ELR (cell line): ENCODE measurements around the gene CHGA.

Experiments
- DNase-seq: peaks from one replicate; pipeline ENCODE4 v3.0.0-alpha.2; 2015; ENCODE audit warnings: low read depth

CHGA gene

DNA sequence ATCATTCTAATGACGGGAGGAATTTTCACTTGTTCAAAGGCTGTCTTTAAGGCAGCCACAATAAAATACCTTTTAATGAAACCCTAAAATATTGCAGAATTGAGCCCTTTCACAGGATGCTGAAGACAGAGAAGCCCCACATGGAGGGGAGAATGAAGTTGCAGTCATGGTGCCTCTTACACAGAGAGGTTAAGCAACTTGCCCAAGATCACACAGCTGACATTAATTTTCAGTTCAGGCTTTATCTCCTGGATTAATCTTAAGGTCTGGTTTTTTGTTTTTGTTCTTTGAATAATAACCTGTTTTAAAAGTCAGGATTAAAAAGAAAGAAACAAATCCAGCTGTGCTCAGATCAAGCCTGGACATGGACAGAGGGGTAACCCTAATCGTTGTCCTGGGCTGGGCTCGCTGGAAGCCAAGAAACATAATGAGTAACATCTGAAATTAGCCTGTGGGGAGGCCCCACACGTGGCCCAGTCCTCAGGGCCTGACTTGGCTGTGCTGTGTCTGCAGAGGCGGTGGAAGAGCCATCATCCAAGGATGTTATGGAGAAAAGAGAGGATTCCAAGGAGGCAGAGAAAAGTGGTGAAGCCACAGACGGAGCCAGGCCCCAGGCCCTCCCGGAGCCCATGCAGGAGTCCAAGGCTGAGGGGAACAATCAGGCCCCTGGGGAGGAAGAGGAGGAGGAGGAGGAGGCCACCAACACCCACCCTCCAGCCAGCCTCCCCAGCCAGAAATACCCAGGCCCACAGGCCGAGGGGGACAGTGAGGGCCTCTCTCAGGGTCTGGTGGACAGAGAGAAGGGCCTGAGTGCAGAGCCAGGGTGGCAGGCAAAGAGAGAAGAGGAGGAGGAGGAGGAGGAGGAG, 8.0 kb downstream of the CHGA start:
- no peak for DNase-seq

- DNase-seq: no peak
Measured at GRCh38 chr14:92931681-92932447, 8.9 kb downstream of the CHGA start.

- no peak for DNase-seq
Measured at GRCh38 chr14:92932448-92933395, 9.8 kb downstream of the CHGA start.

DNA sequence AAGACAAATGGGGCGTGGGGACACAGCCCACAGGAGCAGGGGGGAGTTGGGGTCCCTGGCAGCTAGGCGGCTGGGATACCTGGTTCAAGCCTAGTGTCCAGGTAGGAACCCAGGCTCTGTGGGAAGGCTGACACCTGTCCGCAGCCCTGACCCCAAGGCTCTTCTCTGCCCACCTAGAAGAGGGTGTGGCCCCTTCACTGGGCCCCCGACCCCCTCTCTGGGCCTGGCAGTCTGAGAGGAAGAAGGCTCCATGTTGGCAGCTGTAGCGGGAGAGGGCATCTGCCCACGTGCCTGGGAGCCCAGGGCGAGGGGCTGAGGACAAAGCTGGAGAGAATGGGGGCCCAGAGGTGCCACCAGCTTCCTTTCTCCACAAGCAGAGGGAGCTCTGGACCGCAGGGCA, 10.5 kb downstream of the CHGA start:
- DNase-seq: no peak

- no peak for DNase-seq
Measured at GRCh38 chr14:92934196-92935085, 11.5 kb downstream of the CHGA start.

- DNase-seq: no peak
Measured at GRCh38 chr14:92935446-92935845, 12.5 kb downstream of the CHGA start.

DNA sequence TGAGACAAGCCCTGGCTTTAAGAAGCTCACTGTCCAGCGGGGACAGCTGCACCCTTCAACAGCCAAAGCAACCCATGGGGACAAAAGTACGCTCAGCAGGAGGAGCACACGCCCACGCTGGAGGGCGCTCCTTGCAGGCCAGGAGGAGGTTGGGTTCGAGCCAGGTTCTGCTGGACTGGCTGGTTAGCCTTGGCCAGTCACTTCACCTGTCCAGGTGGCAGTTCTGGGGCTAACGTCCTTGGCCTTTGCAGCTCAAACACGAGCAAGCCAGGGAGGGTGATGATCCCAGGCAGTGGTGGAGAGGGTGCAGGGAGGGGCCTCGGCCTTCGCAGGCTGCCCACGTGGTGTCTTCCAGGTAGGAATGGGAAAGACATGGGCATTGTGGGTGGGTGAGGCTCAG, 13.1 kb downstream of the CHGA start:
- no peak for DNase-seq

- DNase-seq: no peak
Measured at GRCh38 chr14:92937051-92937937, 14.3 kb downstream of the CHGA start.

GRCh38 chr14:92938235-92938875, 15.4 kb downstream of the CHGA start:
- DNase-seq: peak; percentile 11

DNA sequence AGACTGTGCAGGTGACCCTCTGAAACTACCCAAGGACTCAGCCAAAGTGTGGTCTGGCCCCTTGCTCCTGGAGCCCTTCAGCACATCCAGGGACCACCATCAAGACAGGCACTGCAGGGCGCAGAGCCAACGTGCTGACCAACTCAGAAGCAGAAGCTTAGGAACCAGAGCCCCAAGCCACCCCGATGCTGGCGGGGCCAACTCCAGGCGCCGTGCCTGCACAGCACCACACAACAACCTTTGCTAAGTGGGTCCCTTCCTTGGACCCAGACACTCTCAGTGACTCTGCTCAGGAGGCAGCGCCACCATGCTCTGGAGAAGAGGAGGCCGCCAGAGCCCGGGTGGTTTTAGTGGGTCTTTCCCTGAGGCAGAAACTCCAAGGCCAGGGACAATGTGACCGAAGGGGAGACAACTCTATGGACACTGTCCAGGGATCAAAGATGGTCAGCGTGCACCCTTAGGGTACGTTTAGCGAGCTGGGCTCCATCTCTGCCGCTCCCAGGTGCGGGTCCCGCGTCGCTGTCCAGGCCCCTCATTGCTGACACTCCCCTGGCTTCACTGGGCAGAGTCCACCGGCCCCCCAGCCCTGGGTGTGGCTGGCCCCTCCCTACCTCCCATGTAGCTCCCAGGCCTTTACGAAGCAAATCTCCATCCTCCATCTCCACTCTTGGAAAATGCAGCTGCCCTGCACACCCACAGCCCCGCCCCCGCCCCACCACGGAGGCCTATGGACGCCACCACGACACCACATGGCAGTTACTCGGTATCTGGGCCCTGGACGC, 16.1 kb downstream of the CHGA start:
- DNase-seq: no peak

GRCh38 chr14:92939699-92940098, 16.7 kb downstream of the CHGA start:
- DNase-seq: no peak

GRCh38 chr14:92940543-92940942, 17.6 kb downstream of the CHGA start:
- no peak for DNase-seq

GRCh38 chr14:92941531-92941930, 18.6 kb downstream of the CHGA start:
- no peak for DNase-seq

DNA sequence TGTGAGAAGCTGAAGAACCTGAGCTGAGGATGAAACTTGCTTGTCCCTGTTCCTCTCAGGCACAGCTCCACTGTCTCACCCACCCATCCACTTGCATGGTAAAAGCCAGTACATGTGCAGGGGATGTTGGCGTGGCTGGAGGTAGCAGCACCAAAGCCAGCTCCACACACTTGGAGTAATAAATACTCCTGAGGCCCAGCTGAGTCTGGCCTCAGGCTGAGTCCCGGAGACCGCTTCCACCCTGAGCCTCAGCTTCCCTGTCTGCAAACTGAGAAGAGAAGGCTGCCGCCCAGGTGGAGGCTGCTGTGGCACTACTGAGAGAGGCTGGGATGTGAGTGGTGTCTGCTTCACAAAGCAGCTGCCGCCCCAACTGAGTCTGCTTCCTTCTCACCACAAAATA, 19.2 kb downstream of the CHGA start:
- DNase-seq: no peak

DNA sequence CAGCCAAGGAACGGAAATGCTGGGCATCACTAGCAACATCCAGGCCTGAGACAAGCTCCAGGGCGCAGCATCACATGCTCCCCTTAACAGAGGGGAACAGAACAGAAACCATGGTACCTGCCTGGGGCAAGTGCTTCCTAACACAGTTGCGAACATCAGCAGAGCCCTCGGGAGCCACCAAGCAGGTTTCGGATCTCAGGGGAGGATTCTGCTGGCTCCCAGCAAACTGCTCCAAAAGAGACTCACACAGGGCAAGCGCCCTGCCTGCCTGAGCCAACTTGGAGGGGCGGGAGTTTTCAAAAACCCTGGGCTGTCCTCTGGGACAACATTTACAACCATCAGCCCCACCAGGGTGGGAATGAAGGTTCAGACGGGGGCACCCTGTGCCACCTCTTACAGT, 19.6 kb downstream of the CHGA start:
- no peak for DNase-seq

DNA sequence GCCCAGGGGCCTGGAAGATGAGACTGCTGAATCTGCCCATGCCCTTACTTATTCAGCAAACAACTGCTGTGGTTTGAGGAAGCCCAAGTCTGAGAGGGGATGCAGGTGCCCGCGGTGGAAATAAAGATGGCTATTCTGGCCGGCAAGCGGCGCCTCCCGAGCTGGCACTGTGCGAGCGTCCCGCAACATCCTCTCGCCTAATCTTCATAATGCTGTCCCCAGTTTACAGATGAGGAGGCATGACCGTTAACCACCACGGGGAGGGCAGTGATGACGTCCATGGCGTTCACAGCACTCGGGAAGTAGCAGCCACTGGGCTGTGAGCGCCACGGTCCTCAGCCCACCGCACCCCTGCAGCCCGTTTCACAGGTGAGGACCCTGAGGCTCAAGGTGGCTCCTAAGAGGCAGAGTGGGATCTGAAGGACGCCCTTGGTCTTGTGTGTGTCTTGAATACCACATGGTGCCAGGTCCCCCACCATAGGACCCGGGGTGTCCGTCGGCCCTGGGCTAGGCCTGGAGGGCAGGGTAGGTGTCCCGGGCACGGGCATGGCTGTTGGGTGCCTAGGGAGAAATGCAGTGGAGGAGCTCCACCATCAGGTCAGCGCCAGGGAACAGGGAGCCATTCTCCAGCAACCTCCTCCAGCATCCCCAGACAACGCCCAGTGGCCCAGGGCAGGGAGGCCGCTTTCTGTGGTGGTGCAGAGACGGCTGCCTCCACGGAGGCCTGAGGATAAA, 20.2 kb downstream of the CHGA start:
- DNase-seq: no peak

- DNase-seq: no peak
Measured at GRCh38 chr14:92943855-92944570, 21.1 kb downstream of the CHGA start.
